Glutamatergic neuron (in vitro differentiated cells): Measurements from ENCODE around the gene DRAP1. TPM values are rescaled to one million over a fixed set of nuclear protein-coding genes. Genes with fewer than 3 reads are reported as not detected.

Source experiments
- DNase-seq: peaks from one replicate; pipeline ENCODE4 v3.0.0; 2022
- H3K27ac Mint-ChIP-seq: one replicate; pipeline ENCODE4 v1.8.0; 2020; ENCODE audit warnings: mild to moderate bottlenecking, mixed read lengths, inconsistent platforms; ENCODE audit not compliant: unreplicated experiment
- H3K27me3 Mint-ChIP-seq: one replicate; pipeline ENCODE4 v1.8.0; 2020; ENCODE audit warnings: mild to moderate bottlenecking, moderate library complexity, mixed read lengths, inconsistent platforms; ENCODE audit not compliant: unreplicated experiment
- H3K36me3 Mint-ChIP-seq: one replicate; pipeline ENCODE4 v1.8.0; 2020; ENCODE audit warnings: mild to moderate bottlenecking, mixed read lengths, inconsistent platforms; ENCODE audit not compliant: unreplicated experiment
- H3K4me1 Mint-ChIP-seq: one replicate; pipeline ENCODE4 v1.8.0; 2020; ENCODE audit warnings: mild to moderate bottlenecking, low read depth, mixed read lengths, inconsistent platforms; ENCODE audit not compliant: unreplicated experiment
- H3K4me3 Mint-ChIP-seq: one replicate; pipeline ENCODE4 v1.8.0; 2020; ENCODE audit warnings: mild to moderate bottlenecking, mixed read lengths, inconsistent platforms; ENCODE audit not compliant: unreplicated experiment
- H3K9me3 Mint-ChIP-seq: one replicate; pipeline ENCODE4 v1.8.0; 2020; ENCODE audit warnings: mild to moderate bottlenecking, moderate library complexity, mixed read lengths, inconsistent platforms; ENCODE audit not compliant: unreplicated experiment
- CTCF ChIP-seq: fragments of 200-600 bp; sonication (generic); IDR thresholded peaks from one replicate; pipeline ENCODE4 v1.5.0; 2021; ENCODE audit not compliant: partially characterized antibody, unreplicated experiment
- total RNA-seq: library from RNA; stranded (reverse); fragmentation: NEBNext Ultra II Directional; extraction: Animal tissue kit (Norgen Biotek cat#: 25700); gene quantifications from one replicate; pipeline ENCODE4 v1.2.1, GENCODE V29; 2021; ENCODE audit not compliant: unreplicated experiment

The DRAP1 gene
- total RNA-seq, 1 donor from 2014 or later: 68.7 TPM

DNA sequence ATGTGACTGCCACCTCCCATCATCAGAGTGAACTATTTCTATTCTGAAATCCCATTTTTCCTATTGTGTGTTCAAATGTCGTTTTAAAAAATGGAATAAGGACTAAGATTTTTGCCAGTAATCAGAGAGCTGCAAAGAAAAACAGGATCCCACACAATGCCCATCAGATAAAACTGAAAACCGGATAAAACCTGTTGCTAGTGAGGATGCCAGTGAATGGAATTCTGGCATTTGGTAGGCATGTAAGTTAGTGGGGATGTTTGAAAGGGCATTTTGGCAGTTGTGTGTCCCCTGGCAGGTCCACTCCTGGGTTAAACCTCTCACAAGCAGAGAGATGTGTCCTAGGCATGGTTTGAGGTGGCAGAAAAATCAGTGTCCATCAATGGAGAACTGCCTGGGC is 6.2 kb downstream of the DRAP1 start:
- no peak for DNase-seq
- Mint-ChIP-seq H3K4me1 (no peaks in the 10 kb centered on the region), H3K27ac (no peak overlapping the region), H3K9me3 (peaks cover 2% of the 10 kb centered on the region), H3K36me3 (no peaks in the 10 kb centered on the region), H3K27me3 (peaks cover 1% of the 10 kb centered on the region), H3K4me3 (no peak overlapping the region)
- no peak for TF ChIP-seq CTCF

GRCh38 chr11:65927904-65928397 is 8.7 kb downstream of the DRAP1 start:
- no peak for DNase-seq
- Mint-ChIP-seq H3K4me3 (no peak overlapping the region), H3K36me3 (no peaks in the 10 kb centered on the region), H3K27me3 (no peaks in the 10 kb centered on the region), H3K27ac (no peak overlapping the region), H3K9me3 (no peaks in the 10 kb centered on the region), H3K4me1 (no peaks in the 10 kb centered on the region)
- no peak for TF ChIP-seq CTCF

DNA sequence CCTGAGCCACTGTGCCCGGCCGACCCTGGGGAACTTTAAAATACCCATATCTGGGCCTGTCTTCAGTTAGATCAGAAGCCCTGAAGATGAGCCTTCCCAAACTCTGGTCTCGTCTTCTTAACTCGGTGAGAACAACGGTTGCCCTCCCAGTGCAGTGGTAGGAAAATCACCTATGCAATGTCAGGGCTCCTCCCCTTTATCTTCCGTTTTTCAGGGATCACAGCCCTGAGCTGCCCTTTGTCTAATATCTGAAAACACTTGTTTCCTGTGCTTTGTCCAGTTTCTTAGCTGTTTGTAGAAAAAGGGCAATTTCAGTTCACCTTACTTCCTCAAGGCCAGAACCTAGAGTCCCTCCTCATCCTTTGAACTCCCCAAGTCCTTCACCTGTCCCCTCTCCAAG is 9.4 kb downstream of the DRAP1 start:
- Mint-ChIP-seq H3K9me3 (no peaks in the 10 kb centered on the region), H3K4me1 (no peaks in the 10 kb centered on the region), H3K27me3 (no peaks in the 10 kb centered on the region), H3K27ac (no peak overlapping the region), H3K36me3 (no peaks in the 10 kb centered on the region), H3K4me3 (no peak overlapping the region)
- no peak for TF ChIP-seq CTCF
- DNase-seq: no peak

DNA sequence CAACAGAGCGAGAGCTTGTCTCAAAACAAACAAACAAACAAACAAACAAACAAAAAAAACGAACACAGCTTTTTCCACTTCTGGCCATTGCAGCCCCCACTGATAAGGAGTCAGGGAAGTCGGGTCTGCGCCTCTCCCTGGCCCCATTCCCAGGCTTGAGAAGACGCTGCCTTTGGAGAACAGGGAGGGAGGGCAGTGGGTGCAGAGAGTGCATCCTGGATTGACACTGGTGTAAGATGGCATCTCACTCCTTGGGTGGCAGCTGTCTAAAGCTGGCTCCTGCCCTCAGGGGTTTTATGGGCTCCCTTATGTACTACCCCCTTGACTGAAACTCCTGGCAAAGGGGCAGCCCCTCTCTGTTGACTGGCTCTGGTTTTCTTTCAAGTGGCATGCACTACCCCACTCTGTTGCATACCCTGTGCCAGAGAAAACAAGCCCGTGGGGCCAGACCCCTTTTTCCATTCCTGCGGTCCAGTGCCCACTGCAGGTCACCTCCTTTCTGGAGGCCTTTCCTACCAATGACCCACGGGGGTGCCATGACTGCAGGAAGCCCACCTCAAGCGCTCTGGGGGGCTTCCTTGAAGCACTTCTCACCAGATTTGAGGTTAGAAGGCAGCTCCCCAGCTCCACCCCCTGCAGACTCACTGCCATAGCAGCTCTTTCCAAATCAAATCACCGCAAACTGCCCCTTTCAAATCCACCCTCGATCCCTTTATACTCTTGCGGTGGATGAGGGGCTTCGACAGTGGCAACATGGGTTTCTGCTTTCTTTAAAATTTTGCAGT is 12.7 kb downstream of the DRAP1 start:
- Mint-ChIP-seq H3K36me3 (no peaks in the 10 kb centered on the region), H3K4me1 (peaks cover 2% of the 10 kb centered on the region), H3K27ac (no peak overlapping the region), H3K4me3 (no peak overlapping the region), H3K27me3 (no peaks in the 10 kb centered on the region), H3K9me3 (no peaks in the 10 kb centered on the region)
- DNase-seq: no peak
- no peak for TF ChIP-seq CTCF

DNA sequence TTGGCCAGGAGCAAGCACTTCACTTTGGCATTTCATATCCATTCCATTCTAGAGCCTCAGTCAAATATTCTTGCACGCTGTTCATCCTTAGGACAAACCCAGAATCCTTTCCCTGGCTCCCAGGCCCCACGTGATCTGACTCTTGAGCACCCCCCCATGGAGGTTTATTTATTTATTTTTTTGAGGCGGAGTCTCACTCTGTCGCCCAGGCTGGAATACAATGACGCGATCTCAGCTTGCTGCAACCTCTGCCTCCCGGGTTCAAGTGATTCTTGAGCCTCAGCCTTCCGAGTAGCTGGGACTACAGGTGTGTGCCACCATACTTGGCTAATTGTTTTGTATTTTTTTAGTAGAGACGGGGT is 13.3 kb downstream of the DRAP1 start:
- H3K4me3 Mint-ChIP-seq: no peak overlapping the region
- H3K4me1 Mint-ChIP-seq: peaks cover 2% of the 10 kb centered on the region
- H3K27ac Mint-ChIP-seq: no peak overlapping the region
- no peak for DNase-seq
- no peaks in the 10 kb centered on the region for H3K9me3 Mint-ChIP-seq
- H3K36me3 Mint-ChIP-seq: no peaks in the 10 kb centered on the region
- no peaks in the 10 kb centered on the region for H3K27me3 Mint-ChIP-seq
- TF ChIP-seq CTCF: peak; percentile 38
